HEK293 (cell line): ENCODE results near the gene ATP5F1D.

ENCODE experiments used
- TF ChIP-seq, protein P1 (sequence below): fragments of 450-650 bp; formaldehyde crosslinking; IDR thresholded peaks from 2 replicates; pipeline ENCODE4 v1.5.1; 2016; ENCODE audit warnings: missing biosample characterization, missing genetic modification characterization
- TF ChIP-seq, protein P2 (sequence below): fragments of 450-650 bp; formaldehyde crosslinking; IDR thresholded peaks from 2 replicates; pipeline ENCODE4 v1.5.1; 2016; ENCODE audit warnings: missing biosample characterization, missing genetic modification characterization

DNA sequence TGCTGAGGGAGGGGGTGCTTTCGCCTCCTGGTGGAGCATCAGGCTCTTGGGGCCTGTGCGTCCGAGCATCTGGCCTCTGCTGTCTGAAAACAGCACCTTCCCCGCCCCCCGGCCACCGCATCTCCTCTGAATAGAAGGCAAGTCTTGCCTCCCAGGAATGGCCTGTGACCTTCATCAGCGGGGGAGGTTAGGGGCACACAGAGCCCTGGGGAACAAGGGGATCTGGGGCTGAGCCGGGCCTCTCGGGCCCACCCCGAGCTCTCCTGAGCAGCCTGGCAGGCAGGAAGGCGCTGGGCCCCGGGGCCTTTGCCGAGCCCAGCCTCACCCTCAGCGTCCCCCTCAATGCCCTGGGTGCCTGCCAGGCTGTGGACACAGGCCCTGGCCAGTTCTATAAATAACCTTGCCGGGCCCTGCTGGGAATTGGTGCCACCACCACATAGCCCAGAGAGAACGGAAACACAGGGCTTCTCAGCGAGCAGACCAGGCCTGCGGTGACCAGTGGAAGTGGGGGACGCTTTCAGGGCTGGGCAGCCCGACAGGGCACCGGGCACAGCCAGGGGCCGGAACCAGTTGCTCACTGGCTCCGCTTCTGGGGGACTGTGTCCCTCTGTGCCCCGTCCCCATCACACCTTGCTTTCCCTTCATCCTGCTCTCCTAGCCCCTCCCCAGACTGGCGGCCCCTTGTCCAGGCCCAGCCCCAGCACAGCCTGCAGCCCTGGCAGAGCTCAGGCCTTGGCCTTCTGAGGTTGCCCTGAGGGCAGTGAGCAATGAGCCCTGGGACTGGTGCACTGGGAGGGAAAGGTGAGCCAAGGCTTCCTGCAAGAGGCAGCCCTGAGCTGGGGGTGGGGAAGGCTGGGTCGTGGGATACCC lies 26.5 kb upstream of the ATP5F1D start:
- TF ChIP-seq, protein P1, sequence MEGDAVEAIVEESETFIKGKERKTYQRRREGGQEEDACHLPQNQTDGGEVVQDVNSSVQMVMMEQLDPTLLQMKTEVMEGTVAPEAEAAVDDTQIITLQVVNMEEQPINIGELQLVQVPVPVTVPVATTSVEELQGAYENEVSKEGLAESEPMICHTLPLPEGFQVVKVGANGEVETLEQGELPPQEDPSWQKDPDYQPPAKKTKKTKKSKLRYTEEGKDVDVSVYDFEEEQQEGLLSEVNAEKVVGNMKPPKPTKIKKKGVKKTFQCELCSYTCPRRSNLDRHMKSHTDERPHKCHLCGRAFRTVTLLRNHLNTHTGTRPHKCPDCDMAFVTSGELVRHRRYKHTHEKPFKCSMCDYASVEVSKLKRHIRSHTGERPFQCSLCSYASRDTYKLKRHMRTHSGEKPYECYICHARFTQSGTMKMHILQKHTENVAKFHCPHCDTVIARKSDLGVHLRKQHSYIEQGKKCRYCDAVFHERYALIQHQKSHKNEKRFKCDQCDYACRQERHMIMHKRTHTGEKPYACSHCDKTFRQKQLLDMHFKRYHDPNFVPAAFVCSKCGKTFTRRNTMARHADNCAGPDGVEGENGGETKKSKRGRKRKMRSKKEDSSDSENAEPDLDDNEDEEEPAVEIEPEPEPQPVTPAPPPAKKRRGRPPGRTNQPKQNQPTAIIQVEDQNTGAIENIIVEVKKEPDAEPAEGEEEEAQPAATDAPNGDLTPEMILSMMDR (tag by site-specific recombination) = no peak
- TF ChIP-seq, protein P2, sequence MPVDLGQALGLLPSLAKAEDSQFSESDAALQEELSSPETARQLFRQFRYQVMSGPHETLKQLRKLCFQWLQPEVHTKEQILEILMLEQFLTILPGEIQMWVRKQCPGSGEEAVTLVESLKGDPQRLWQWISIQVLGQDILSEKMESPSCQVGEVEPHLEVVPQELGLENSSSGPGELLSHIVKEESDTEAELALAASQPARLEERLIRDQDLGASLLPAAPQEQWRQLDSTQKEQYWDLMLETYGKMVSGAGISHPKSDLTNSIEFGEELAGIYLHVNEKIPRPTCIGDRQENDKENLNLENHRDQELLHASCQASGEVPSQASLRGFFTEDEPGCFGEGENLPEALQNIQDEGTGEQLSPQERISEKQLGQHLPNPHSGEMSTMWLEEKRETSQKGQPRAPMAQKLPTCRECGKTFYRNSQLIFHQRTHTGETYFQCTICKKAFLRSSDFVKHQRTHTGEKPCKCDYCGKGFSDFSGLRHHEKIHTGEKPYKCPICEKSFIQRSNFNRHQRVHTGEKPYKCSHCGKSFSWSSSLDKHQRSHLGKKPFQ = no peak
